Natural killer cell treated with Interleukin-12 subunit alpha and Interleukin-12 subunit beta and Interleukin-15 and Interleukin-18, amount 100 ng/mL, for 72 hours (primary cell): ENCODE measurements around the gene GAB2. TPM values are rescaled to one million over a fixed set of nuclear protein-coding genes. Genes with fewer than 3 reads are reported as not detected.

Source experiments
- ATAC-seq, 2 donors: fragments of 150-1000 bp; cut with Tn5 transposase in 1 of 2; sonication (Bioruptor Pico), chemical (Tn5 transposase) in 1 of 2; 2 replicates each; pipeline ENCODE4 v1.10.0; 2021
- DNase-seq: peaks from one replicate; pipeline ENCODE4 v3.0.0; 2022; ENCODE audit warnings: low spot score
- H3K27ac Mint-ChIP-seq, 2 donors: 1 replicate in 1 of 2; 2 replicates in 1 of 2; pipeline ENCODE4 v1.8.0; 2022; ENCODE audit warnings: mixed read lengths in 2 of 2, mild to moderate bottlenecking in 1 of 2, moderate library complexity in 1 of 2
- H3K27me3 Mint-ChIP-seq, 2 donors: 1 replicate in 1 of 2; 2 replicates in 1 of 2; pipeline ENCODE4 v1.8.0; 2022; ENCODE audit warnings: mixed read lengths in 2 of 2
- H3K36me3 Mint-ChIP-seq: one replicate; pipeline ENCODE4 v1.8.0; 2022; ENCODE audit warnings: mixed read lengths
- H3K4me1 Mint-ChIP-seq, 2 donors: 1 replicate in 1 of 2; 2 replicates in 1 of 2; pipeline ENCODE4 v1.8.0; 2022; ENCODE audit warnings: low read depth in 2 of 2, mixed read lengths in 2 of 2, mild to moderate bottlenecking in 1 of 2
- H3K4me3 Mint-ChIP-seq: one replicate; pipeline ENCODE4 v1.8.0; 2022; ENCODE audit warnings: mixed read lengths
- H3K9me3 Mint-ChIP-seq: 2 replicates; pipeline ENCODE4 v1.8.0; 2022; ENCODE audit warnings: mixed read lengths
- total RNA-seq, 2 donors: library from RNA; stranded (reverse); gene quantifications; one replicate each; pipeline ENCODE4 v1.2.3, GENCODE V29; 2022

GAB2 gene
- total RNA-seq, 2 donors from 2014 or later = 1.9 to 8.7 TPM

DNA sequence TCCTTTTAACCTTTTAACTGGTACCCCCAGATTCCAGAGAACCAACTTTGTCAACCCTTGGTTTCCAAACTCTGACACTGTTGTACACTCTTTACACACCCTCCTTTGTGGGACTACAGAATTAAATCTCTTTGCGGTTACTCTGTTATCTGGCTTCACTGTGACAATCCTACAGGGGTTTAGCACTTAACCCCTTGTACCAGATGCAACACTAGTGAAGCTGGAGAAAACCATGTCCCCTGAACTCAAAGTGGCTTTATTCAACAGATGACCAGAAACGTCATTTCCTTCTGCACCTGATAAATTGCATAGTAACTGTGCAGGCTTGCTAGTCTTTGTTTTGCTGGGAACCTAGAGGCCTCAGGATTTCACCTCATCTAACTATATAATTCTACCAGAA lies 5.6 kb upstream of the GAB2 start:
- Mint-ChIP-seq H3K27ac (no peak overlapping the region), H3K4me1 (peaks cover 34 to 37% of the 10 kb centered on the region in 2 donors), H3K27me3 (peaks cover 27 to 28% of the 10 kb centered on the region in 2 donors), H3K4me3 (no peak overlapping the region), H3K36me3 (no peaks in the 10 kb centered on the region), H3K9me3 (no peaks in the 10 kb centered on the region)
- DNase-seq (no peak), ATAC-seq (no peak)

DNA sequence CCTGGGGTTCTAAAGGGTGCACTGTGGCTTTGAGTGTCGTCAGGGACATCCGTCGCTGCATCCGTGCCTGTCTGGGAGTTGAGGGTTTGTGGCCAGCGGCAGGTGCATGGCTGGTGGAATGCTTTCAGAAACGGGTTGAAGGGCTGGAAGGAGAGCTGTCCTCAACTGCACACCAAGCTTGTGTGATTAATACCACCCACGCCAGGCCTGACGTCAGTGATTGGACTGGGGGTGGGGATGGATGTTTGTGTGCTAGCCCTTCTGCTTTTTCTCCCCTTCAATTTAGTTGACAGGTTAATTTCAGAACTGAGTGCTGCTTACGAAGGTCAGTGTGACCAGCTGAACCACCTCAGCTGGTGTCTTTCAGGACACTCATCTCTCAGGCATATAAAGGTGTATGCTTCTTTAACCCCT lies 3.2 kb upstream of the GAB2 start:
- Mint-ChIP-seq H3K27ac (no peak overlapping the region), H3K4me1 (peaks cover 28 to 30% of the 10 kb centered on the region in 2 donors), H3K9me3 (no peaks in the 10 kb centered on the region), H3K27me3 (peaks cover 27 to 30% of the 10 kb centered on the region in 2 donors), H3K4me3 (no peak overlapping the region), H3K36me3 (no peaks in the 10 kb centered on the region)
- ATAC-seq (no peak), DNase-seq (no peak)

DNA sequence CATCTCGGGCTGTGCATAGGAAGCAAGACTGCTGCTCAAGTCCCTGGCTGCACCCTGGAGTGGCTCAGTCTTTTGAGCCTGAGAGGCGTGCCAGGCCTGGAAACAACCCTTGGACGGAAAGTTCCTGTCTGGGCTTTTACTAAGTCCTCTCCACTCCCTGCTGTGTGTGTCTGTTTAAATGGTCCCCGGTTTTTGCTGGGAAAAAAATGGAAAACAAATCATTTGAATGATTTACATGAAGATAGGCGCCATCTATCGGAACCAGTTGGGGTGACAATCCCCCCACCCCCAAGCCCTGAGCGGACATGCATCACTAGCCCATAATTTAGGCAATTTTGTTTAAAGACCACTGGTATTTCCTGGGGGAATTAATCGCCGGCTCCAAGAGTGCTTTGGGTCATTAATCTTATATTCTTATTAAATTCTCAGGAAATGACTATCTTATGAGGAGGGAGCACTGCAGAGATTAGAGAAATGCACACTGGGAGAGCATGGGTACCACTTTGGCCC lies 2.7 kb upstream of the GAB2 start:
- no peak for DNase-seq
- Mint-ChIP-seq H3K4me3 (peak overlapping the region; percentile 2), H3K27ac (no peak overlapping the region), H3K27me3 (peaks cover 27 to 30% of the 10 kb centered on the region in 2 donors), H3K9me3 (no peaks in the 10 kb centered on the region), H3K36me3 (no peaks in the 10 kb centered on the region), H3K4me1 (peaks cover 30 to 31% of the 10 kb centered on the region in 2 donors)
- ATAC-seq = no peak

DNA sequence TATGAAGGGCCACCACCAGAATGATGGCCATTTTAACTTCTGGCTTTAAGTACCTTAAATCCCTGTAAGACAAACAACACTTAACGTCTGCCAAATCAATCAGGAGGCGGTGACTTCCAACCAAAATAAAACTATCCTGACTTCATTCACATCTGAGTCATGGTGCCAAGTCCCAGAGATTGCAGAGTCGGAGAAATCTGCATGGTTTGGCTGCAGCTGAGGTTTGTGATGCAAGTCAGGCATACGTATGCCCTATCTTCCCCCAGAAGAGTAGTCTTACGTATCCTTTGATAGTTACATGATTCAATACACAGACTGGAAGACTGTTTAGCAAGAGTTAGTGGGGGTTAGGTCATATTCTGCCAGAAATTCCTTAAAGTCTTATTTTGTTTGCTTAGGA lies 1.7 kb upstream of the GAB2 start:
- Mint-ChIP-seq H3K4me1 (peaks cover 23 to 26% of the 10 kb centered on the region in 2 donors), H3K4me3 (peak overlapping the region; percentile 76), H3K9me3 (no peaks in the 10 kb centered on the region), H3K36me3 (no peaks in the 10 kb centered on the region), H3K27ac (peak overlapping the region in 1 of 2 donors; percentile 41), H3K27me3 (peaks cover 27 to 30% of the 10 kb centered on the region in 2 donors)
- ATAC-seq (no peak), DNase-seq (no peak)

DNA sequence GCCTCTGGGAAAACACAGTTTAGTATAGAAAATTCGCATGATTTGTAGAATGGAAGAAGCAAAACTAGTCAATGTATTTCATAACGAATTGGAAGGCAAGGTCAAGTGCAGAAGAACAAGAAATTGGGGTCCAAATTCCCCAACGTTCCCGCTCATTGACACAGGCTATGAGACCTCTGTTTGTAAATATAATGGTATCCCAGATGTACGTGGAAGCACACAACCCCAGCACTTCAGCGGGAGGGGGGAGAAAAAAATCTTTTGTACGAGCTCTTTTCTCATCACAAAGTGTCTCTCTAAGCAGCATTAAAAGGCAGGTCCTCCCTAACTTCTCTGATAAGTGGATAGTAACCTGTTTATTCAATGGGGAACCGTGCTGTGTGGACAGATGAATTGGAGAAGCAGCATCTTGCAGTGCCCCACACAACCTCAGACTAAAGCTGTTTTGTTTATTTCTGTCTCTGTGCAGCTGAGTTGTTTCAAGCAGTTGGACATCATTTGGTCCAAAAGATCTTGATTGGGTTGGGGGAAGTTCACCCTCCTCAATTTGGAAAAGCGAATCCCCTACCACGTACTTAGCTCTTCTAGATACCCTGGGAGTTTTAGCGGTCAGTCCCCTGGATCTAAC lies 1.1 kb upstream of the GAB2 start:
- no peak for ATAC-seq

DNA sequence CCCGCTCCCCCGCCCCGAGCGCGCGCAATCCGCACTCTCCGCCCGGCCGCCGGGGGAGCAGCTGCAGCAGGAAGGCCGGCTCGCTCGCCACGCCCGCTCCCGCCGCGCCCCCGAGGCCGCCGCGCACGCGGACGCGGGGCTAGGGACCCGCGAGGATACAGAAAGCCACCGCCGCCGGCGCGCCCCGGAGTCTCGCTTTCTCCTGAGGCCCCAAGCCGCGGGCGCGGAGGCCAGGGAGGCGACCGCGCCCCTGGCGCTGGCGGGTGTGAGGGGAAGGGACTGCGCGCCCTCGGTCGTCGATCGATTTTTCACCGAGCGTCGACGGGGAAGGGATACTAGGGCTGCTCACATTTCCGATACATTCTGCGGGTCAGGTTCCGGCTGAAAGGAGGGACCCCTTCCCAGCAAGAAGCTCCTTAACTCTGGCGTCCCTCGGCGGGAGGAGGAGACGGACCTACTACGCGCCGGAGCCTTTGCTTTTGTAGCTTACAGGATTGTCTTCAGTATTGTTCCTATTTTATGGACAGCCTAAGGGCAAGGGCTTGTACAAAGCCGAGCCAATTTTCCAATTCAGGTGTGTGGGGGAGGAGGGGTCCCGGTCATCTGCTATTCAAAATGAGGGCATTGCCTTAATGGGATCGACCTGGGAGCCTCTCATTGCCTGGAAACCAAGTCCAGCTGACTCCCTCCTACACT lies 416 bp upstream of the GAB2 start:
- Mint-ChIP-seq H3K4me3 (peak overlapping the region; percentile 76), H3K4me1 (peaks cover 22 to 23% of the 10 kb centered on the region in 2 donors), H3K27ac (peak overlapping the region; percentile 12 to 41), H3K9me3 (no peaks in the 10 kb centered on the region), H3K36me3 (no peaks in the 10 kb centered on the region), H3K27me3 (peaks cover 27 to 34% of the 10 kb centered on the region in 2 donors)
- ATAC-seq (peak; percentile 88 to 92), DNase-seq (peak; percentile 87)

More for the DNA sequence above, 1.1 kb upstream of the GAB2 start:
- Mint-ChIP-seq H3K9me3 (no peaks in the 10 kb centered on the region), H3K27ac (peak overlapping the region; percentile 12 to 41), H3K36me3 (no peaks in the 10 kb centered on the region), H3K4me3 (peak overlapping the region; percentile 76), H3K27me3 (peaks cover 27 to 30% of the 10 kb centered on the region in 2 donors), H3K4me1 (peaks cover 22 to 23% of the 10 kb centered on the region in 2 donors)
- DNase-seq = no peak

DNA sequence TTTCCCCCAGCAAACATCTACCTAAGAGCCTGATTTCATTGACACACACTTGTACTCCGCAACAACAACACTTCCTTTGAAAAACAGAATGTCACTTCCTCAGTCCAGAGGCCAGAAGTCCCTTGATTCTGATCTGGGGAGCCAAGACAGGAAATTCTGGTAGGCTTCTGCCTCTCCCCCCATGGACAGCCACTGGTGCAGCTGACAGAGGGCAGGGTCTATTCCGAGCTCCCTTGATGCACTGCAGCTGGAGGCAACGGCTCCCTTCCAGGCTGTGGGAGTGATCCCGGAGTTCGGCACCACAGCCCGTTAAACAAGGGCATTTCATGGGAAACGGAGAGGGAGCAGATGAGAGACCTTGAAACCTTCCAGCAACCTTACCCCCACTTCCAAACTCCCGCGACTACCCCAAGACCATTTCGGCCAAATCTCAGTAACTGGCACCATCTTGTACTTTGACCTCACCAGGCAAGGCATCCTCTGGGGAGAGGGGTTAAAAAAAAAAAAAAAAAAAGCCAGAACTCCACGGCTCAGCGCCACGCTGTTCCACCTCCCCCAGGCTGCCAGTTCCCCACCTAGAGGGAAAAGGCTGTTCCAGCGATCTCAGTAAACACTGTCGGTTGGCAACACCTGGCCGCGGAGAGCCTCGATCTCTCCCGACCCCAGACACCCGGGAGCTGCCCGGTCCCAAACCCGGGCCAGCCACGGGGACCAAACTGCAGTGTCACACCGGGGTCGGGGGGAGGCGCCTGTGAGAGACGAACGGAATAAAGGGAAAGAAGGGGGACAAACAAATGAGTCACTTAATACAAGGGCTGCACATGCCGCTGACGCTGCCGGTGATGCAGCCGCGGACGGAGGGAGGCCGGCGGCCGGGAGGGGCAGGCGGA lies 1.1 kb downstream of the GAB2 start:
- peaks cover 22 to 23% of the 10 kb centered on the region in 2 donors for H3K4me1 Mint-ChIP-seq
- H3K36me3 Mint-ChIP-seq = no peaks in the 10 kb centered on the region
- peaks cover 20 to 30% of the 10 kb centered on the region in 2 donors for H3K27me3 Mint-ChIP-seq
- DNase-seq = peak; percentile 74
- peak overlapping the region; percentile 93 for H3K4me3 Mint-ChIP-seq
- H3K9me3 Mint-ChIP-seq = no peaks in the 10 kb centered on the region
- H3K27ac Mint-ChIP-seq = peak overlapping the region; percentile 69 to 71
- ATAC-seq = peak; percentile 73 to 77

DNA sequence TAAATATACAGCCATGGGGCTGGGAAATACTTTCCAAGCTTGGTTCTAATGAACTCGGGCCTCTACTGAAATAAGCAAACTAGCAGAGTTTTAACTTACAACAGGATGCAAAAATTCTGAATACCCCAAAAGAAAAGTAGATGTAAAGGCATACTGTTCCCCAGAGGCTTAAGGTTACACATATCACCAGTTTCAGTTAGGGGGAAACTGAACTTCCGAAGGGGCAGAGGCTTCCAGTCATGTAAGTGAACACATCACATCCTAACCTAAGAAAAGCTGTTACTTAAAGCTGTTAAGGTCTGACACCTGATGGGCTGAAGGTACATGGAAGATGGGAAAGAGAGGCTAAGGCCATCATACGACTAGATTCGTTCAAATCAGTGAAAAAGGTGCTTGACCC lies 2.3 kb downstream of the GAB2 start:
- Mint-ChIP-seq H3K27ac (no peak overlapping the region), H3K27me3 (peaks cover 17 to 26% of the 10 kb centered on the region in 2 donors), H3K9me3 (no peaks in the 10 kb centered on the region), H3K36me3 (no peaks in the 10 kb centered on the region), H3K4me3 (peak overlapping the region; percentile 46), H3K4me1 (peaks cover 22% of the 10 kb centered on the region in 2 donors)
- ATAC-seq (no peak), DNase-seq (no peak)

DNA sequence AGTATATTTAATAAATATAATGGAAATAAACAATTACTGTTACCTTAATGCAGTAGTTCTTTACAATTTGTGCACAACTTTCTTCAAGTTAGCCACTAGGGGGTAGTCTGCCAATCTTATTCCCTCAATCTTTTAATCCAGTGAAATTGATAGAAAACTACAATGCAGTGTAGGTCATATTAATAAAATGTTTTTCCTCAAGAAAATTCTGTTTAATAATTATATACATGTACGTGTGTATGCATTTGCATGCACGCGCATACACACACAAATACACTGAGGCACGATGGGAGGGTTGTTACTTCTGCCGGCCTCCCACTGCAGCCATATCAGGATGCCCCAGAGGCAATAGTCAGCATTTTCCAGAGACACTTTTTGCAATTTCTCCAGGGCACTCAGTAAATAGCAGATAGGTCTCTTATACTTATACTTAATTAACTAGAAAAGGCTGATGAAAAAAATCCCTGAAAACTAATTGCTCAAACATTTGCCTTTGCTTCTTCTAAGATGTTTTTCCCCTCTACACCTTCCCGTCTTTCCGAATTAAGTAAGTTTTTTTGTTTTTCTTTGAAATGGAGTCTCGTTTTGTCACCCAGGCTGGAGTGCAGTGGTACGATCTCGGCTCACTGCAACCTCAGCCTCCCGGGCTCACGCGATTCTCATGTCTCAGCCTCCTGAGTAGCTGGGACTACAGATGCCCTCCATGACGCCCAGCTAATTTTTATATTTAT lies 3.1 kb downstream of the GAB2 start:
- no peak overlapping the region for H3K27ac Mint-ChIP-seq
- H3K4me3 Mint-ChIP-seq = no peak overlapping the region
- peaks cover 11 to 22% of the 10 kb centered on the region in 2 donors for H3K27me3 Mint-ChIP-seq
- no peak for DNase-seq
- ATAC-seq = no peak
- no peaks in the 10 kb centered on the region for H3K36me3 Mint-ChIP-seq
- H3K9me3 Mint-ChIP-seq = no peaks in the 10 kb centered on the region
- H3K4me1 Mint-ChIP-seq = peaks cover 19 to 22% of the 10 kb centered on the region in 2 donors

DNA sequence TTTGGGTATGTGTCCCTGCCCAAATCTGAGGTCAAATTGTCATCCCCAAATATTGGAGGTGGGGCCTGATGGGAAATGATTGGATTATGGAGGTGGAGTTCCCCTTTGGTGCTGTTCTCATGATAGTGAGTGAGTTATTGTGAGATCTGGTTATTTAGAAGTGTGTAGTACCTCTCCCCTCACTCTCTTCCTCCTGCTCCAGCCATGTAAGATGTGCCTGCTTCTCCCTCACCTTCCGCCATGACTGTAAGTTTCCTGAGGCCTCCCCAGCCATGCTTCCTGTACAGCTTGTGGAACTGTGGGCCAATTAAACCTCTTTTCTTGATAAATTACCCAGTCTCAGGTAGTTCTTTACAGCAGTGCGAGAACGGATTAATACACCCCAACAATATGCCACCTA lies 9.0 kb downstream of the GAB2 start:
- H3K27me3 Mint-ChIP-seq = peaks cover 7 to 23% of the 10 kb centered on the region in 2 donors
- no peak overlapping the region for H3K4me3 Mint-ChIP-seq
- H3K27ac Mint-ChIP-seq = no peak overlapping the region
- H3K4me1 Mint-ChIP-seq = no peaks in the 10 kb centered on the region
- no peak for ATAC-seq
- no peaks in the 10 kb centered on the region for H3K9me3 Mint-ChIP-seq
- H3K36me3 Mint-ChIP-seq = peaks cover 19% of the 10 kb centered on the region
- no peak for DNase-seq

DNA sequence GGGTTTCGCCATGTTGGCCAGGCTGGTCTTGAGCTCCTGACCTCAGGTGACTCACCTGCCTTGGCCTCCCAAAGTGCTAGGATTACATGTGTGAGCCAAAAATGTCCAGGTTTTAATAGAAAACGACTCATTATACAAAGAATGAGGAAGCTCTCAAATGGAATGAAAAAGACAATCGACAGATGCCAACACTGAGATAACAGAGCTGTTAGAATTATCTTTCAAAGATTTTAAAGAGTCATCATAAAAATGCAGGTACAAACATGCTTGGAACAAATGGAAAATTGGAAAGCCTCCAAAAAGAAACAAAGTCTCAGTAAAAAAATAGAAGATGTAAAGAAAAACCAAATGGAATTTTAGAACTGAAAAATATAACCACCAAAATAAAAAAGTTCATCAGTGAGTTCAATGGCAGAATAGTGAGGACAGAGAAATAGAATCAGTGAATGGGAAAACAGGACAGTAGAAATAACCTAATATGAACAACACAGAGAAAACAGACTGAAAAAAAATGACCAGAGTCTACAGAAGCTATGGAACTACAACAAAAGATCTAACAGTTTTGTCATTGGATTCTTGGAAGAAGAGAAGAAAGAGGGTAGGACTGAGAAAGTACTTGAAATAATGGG lies 10.9 kb downstream of the GAB2 start:
- no peak overlapping the region for H3K27ac Mint-ChIP-seq
- H3K36me3 Mint-ChIP-seq = peaks cover 19% of the 10 kb centered on the region
- no peaks in the 10 kb centered on the region for H3K4me1 Mint-ChIP-seq
- no peaks in the 10 kb centered on the region for H3K9me3 Mint-ChIP-seq
- ATAC-seq = no peak
- H3K4me3 Mint-ChIP-seq = no peak overlapping the region
- no peak for DNase-seq
- peaks cover 2 to 23% of the 10 kb centered on the region in 2 donors for H3K27me3 Mint-ChIP-seq

DNA sequence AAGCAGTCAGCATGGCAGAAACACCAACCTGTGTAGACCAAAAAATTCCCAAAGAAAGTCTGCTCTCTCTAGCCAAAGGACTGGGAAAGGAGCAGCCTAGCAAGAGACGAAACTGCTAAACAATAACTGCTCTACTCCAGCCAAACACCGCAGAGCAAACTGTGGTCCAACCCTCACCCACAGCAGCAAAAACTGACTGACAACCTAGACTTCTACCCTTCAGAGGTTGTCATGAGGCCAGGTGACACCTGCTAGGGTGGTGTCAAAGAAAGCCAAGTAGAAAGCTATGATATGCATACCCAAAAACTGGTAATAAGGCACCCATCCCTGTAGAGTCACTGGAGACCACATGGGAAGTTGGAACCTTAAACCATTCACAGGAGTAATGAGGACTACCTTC lies 11.8 kb downstream of the GAB2 start:
- H3K27ac Mint-ChIP-seq = no peak overlapping the region
- no peaks in the 10 kb centered on the region for H3K9me3 Mint-ChIP-seq
- DNase-seq (no peak), ATAC-seq (no peak)
- H3K4me1 Mint-ChIP-seq = no peaks in the 10 kb centered on the region
- H3K4me3 Mint-ChIP-seq = no peak overlapping the region
- peaks cover 19% of the 10 kb centered on the region for H3K36me3 Mint-ChIP-seq
- peaks cover 2 to 23% of the 10 kb centered on the region in 2 donors for H3K27me3 Mint-ChIP-seq

DNA sequence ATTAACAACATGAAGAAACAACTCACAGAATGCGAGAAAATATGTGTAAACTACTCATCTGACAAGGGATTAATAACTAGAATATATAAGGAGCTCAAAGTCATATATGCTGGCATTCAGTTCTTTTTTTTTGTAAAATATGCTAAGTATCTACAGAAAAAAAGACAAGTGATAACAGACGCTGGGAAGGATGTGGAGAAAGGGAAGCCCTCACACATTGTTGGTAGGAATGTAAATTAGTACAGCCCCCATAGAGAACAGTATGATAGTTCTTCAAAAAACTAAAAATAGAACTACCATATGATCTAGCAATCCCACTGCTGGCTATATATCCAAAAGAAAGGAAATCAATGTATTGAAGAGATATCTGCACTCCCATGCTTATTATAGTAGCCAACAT lies 13.8 kb downstream of the GAB2 start:
- peaks cover 2 to 23% of the 10 kb centered on the region in 2 donors for H3K27me3 Mint-ChIP-seq

More for the DNA sequence above, 13.8 kb downstream of the GAB2 start:
- ATAC-seq (no peak), DNase-seq (no peak)
- Mint-ChIP-seq H3K9me3 (no peaks in the 10 kb centered on the region), H3K27ac (no peak overlapping the region), H3K36me3 (peaks cover 17% of the 10 kb centered on the region), H3K4me1 (no peaks in the 10 kb centered on the region), H3K4me3 (no peak overlapping the region)
